Endodermal cell (in vitro differentiated cells): Measurements from ENCODE around the gene FBXL19. TPM values are rescaled to one million over a fixed set of nuclear protein-coding genes. Genes with fewer than 3 reads are reported as not detected.

Source experiments
- DNase-seq: peaks from one replicate; pipeline ENCODE4 v3.0.0-alpha.2; 2017
- H3K27ac ChIP-seq: 2 replicates; pipeline ENCODE4 v1.5.1; 2013; ENCODE audit warnings: mild to moderate bottlenecking, low read depth, low read length, moderate library complexity
- H3K27me3 ChIP-seq: 2 replicates; pipeline ENCODE4 v1.6.1; 2013; ENCODE audit warnings: mild to moderate bottlenecking, low read length, moderate library complexity; ENCODE audit not compliant: insufficient read depth, control insufficient read depth, poor library complexity, severe bottlenecking
- H3K36me3 ChIP-seq: 2 replicates; pipeline ENCODE4 v1.7.0; 2013; ENCODE audit warnings: mild to moderate bottlenecking, low read length, moderate library complexity; ENCODE audit not compliant: control insufficient read depth, insufficient read depth
- H3K4me1 ChIP-seq: one replicate; pipeline ENCODE4 v1.7.0; 2013; ENCODE audit warnings: low read length; ENCODE audit not compliant: control insufficient read depth, insufficient read depth
- H3K4me3 ChIP-seq: 2 replicates; pipeline ENCODE4 v1.5.1; 2013; ENCODE audit warnings: mild to moderate bottlenecking, low read length, moderate library complexity
- H3K9ac ChIP-seq: 2 replicates; pipeline ENCODE4 v1.6.1; 2013; ENCODE audit warnings: mild to moderate bottlenecking, low read length, moderate library complexity; ENCODE audit not compliant: poor library complexity, severe bottlenecking; ENCODE audit errors: extremely low read depth
- H3K9me3 ChIP-seq: 2 replicates; pipeline ENCODE4 v1.6.1; 2013; ENCODE audit warnings: mild to moderate bottlenecking, low read length, moderate library complexity; ENCODE audit not compliant: control insufficient read depth
- H3K27ac Mint-ChIP-seq: 2 replicates; pipeline ENCODE4 v1.8.0; 2020; ENCODE audit warnings: mixed read lengths
- H3K27me3 Mint-ChIP-seq: 2 replicates; pipeline ENCODE4 v1.8.0; 2021; ENCODE audit warnings: mild to moderate bottlenecking, mixed read lengths; ENCODE audit not compliant: insufficient read depth
- H3K36me3 Mint-ChIP-seq: 2 replicates; pipeline ENCODE4 v1.8.0; 2020; ENCODE audit warnings: low read depth, mixed read lengths
- H3K4me1 Mint-ChIP-seq: 2 replicates; pipeline ENCODE4 v1.8.0; 2020; ENCODE audit warnings: mixed read lengths
- H3K4me3 Mint-ChIP-seq: 2 replicates; pipeline ENCODE4 v1.8.0; 2020; ENCODE audit warnings: mild to moderate bottlenecking, moderate library complexity, mixed read lengths
- H3K9me3 Mint-ChIP-seq: 2 replicates; pipeline ENCODE4 v1.8.0; 2020; ENCODE audit warnings: mild to moderate bottlenecking, mixed read lengths
- CTCF ChIP-seq: fragments of 200-600 bp; sonication (generic); conservative IDR thresholded peaks from 2 replicates; pipeline ENCODE4 v1.5.0; 2021; ENCODE audit warnings: antibody characterized with exemption, mild to moderate bottlenecking
- WGBS, 2 experiments: methylation state at CpG; one replicate each; pipeline versions ENCODE4 v1.1.5 to v1.1.7; 2013; ENCODE audit warnings: missing lambda C conversion rate in 2 of 2, mixed read lengths in 1 of 2; ENCODE audit not compliant: insufficient coverage in 1 of 2, insufficient read length in 1 of 2; 5-methylcytosine and 5-hydroxymethylcytosine counted together
- total RNA-seq, 2 donors: library from RNA; stranded (reverse); fragmentation: NEBNext Ultra II Directional in 1 of 2; extraction: Animal tissue kit (Norgen Biotek cat#: 25700) in 1 of 2; gene quantifications; 2 replicates in 1 of 2; 3 replicates in 1 of 2; pipeline ENCODE4 v1.2.1, GENCODE V29; 2021

FBXL19 gene
- total RNA-seq, 2 donors from 2014 or later = 74.0 to 84.3 TPM

GRCh38 chr16:30966033-30966619, 42.8 kb downstream of the FBXL19 start:
- Histone ChIP-seq H3K27me3 (no peaks in the 10 kb centered on the region), H3K9ac (no peak overlapping the region), H3K27ac (no peak overlapping the region), H3K4me3 (no peak overlapping the region), H3K9me3 (no peaks in the 10 kb centered on the region), H3K36me3 (peaks cover 81% of the 10 kb centered on the region), H3K4me1 (no peaks in the 10 kb centered on the region)
- H3K27me3 Mint-ChIP-seq = no peaks in the 10 kb centered on the region
- peaks cover 74% of the 10 kb centered on the region for H3K36me3 Mint-ChIP-seq
- no peak overlapping the region for H3K4me3 Mint-ChIP-seq
- 95 to 96% methylated on average over 16 to 19 of the region's 19 CpGs for WGBS, 2 experiments
- TF ChIP-seq CTCF = no peak
- no peak overlapping the region for H3K27ac Mint-ChIP-seq
- DNase-seq = no peak
- H3K4me1 Mint-ChIP-seq = no peaks in the 10 kb centered on the region
- no peaks in the 10 kb centered on the region for H3K9me3 Mint-ChIP-seq

GRCh38 chr16:30967795-30968194, 44.4 kb downstream of the FBXL19 start:
- no peak for TF ChIP-seq CTCF
- H3K4me3 Mint-ChIP-seq = no peak overlapping the region
- H3K9me3 Mint-ChIP-seq = no peaks in the 10 kb centered on the region
- no peak overlapping the region for H3K4me3 ChIP-seq
- H3K36me3 ChIP-seq = peaks cover 78% of the 10 kb centered on the region
- no peaks in the 10 kb centered on the region for H3K27me3 Mint-ChIP-seq
- H3K9me3 ChIP-seq = no peaks in the 10 kb centered on the region
- no peak overlapping the region for H3K27ac ChIP-seq
- no peak overlapping the region for H3K9ac ChIP-seq
- 88 to 92% methylated on average over 4 of the region's 4 CpGs for WGBS, 2 experiments
- no peaks in the 10 kb centered on the region for H3K27me3 ChIP-seq
- H3K27ac Mint-ChIP-seq = no peak overlapping the region
- H3K4me1 Mint-ChIP-seq = no peaks in the 10 kb centered on the region
- H3K4me1 ChIP-seq = no peaks in the 10 kb centered on the region
- DNase-seq = no peak
- peaks cover 76% of the 10 kb centered on the region for H3K36me3 Mint-ChIP-seq

GRCh38 chr16:30969246-30969842, 46.0 kb downstream of the FBXL19 start:
- Histone ChIP-seq H3K4me1 (no peaks in the 10 kb centered on the region), H3K4me3 (no peak overlapping the region), H3K27me3 (no peaks in the 10 kb centered on the region), H3K9ac (no peak overlapping the region), H3K9me3 (no peaks in the 10 kb centered on the region), H3K36me3 (peaks cover 79% of the 10 kb centered on the region), H3K27ac (no peak overlapping the region)
- H3K27me3 Mint-ChIP-seq = no peaks in the 10 kb centered on the region
- no peak for DNase-seq
- no peak overlapping the region for H3K27ac Mint-ChIP-seq
- no peaks in the 10 kb centered on the region for H3K9me3 Mint-ChIP-seq
- H3K4me1 Mint-ChIP-seq = no peaks in the 10 kb centered on the region
- TF ChIP-seq CTCF = no peak
- peaks cover 76% of the 10 kb centered on the region for H3K36me3 Mint-ChIP-seq
- H3K4me3 Mint-ChIP-seq = no peak overlapping the region
- 95 to 96% methylated on average over 19 of the region's 19 CpGs for WGBS, 2 experiments
